ENCODE results near the gene RASGRP3.

The RASGRP3 gene

GRCh38 chr2:33603416-33603815 lies 127.0 kb downstream of the RASGRP3 start:
- Histone ChIP-seq H3K36me3 (replicated peaks) (no peaks in the 10 kb centered on the region), H3K27me3 (replicated peaks) (no peaks in the 10 kb centered on the region), H3K27ac (no peak overlapping the region), H3K4me3 (ENCODE audit: low read depth, low read length) (no peak overlapping the region)
- no peak for TF ChIP-seq CTCF (IDR thresholded peaks at IDR 0.05; ENCODE audit: low read depth, low read length, missing control alignments)
- no peak for DNase-seq
- in situ Hi-C loops (cut with HindIII; ENCODE audit: low pct_ligation_motif_present, low sequenced_read_pairs): no loop called here

- Histone ChIP-seq H3K4me3 (ENCODE audit: low read depth, low read length) (no peak overlapping the region), H3K27me3 (replicated peaks) (no peaks in the 10 kb centered on the region), H3K27ac (no peak overlapping the region), H3K36me3 (replicated peaks) (no peaks in the 10 kb centered on the region)
- in situ Hi-C loops (cut with HindIII; ENCODE audit: low pct_ligation_motif_present, low sequenced_read_pairs): no loop called here
- no peak for DNase-seq
- no peak for TF ChIP-seq CTCF (IDR thresholded peaks at IDR 0.05; ENCODE audit: low read depth, low read length, missing control alignments)
These were observed 128.6 kb downstream of the RASGRP3 start for GRCh38 chr2:33605056-33605455.

- no peak for TF ChIP-seq CTCF (IDR thresholded peaks at IDR 0.05; ENCODE audit: low read depth, low read length, missing control alignments)
- Histone ChIP-seq H3K27me3 (replicated peaks) (no peaks in the 10 kb centered on the region), H3K36me3 (replicated peaks) (no peaks in the 10 kb centered on the region), H3K4me3 (ENCODE audit: low read depth, low read length) (no peak overlapping the region), H3K27ac (no peak overlapping the region)
- in situ Hi-C loops (cut with HindIII; ENCODE audit: low pct_ligation_motif_present, low sequenced_read_pairs): no loop called here
- DNase-seq: no peak
These were observed 129.7 kb downstream of the RASGRP3 start for GRCh38 chr2:33606100-33606499.

- Histone ChIP-seq H3K27me3 (replicated peaks) (no peaks in the 10 kb centered on the region), H3K36me3 (replicated peaks) (no peaks in the 10 kb centered on the region), H3K27ac (no peak overlapping the region), H3K4me3 (ENCODE audit: low read depth, low read length) (no peak overlapping the region)
- in situ Hi-C loops (cut with HindIII; ENCODE audit: low pct_ligation_motif_present, low sequenced_read_pairs): no loop called here
- DNase-seq: no peak
- TF ChIP-seq CTCF (IDR thresholded peaks at IDR 0.05; ENCODE audit: low read depth, low read length, missing control alignments): no peak
These were observed 130.2 kb downstream of the RASGRP3 start for GRCh38 chr2:33606622-33607021.

- DNase-seq: no peak
These were observed 130.8 kb downstream of the RASGRP3 start for GRCh38 chr2:33607251-33607721.

More at GRCh38 chr2:33607251-33607721, 130.8 kb downstream of the RASGRP3 start:
- Histone ChIP-seq H3K4me3 (ENCODE audit: low read depth, low read length) (no peak overlapping the region), H3K36me3 (replicated peaks) (no peaks in the 10 kb centered on the region), H3K27me3 (replicated peaks) (no peaks in the 10 kb centered on the region), H3K27ac (no peak overlapping the region)
- in situ Hi-C loops (cut with HindIII; ENCODE audit: low pct_ligation_motif_present, low sequenced_read_pairs): no loop called here
- no peak for TF ChIP-seq CTCF (IDR thresholded peaks at IDR 0.05; ENCODE audit: low read depth, low read length, missing control alignments)
